Measurements from ENCODE around the gene RMRP.

RMRP gene

DNA sequence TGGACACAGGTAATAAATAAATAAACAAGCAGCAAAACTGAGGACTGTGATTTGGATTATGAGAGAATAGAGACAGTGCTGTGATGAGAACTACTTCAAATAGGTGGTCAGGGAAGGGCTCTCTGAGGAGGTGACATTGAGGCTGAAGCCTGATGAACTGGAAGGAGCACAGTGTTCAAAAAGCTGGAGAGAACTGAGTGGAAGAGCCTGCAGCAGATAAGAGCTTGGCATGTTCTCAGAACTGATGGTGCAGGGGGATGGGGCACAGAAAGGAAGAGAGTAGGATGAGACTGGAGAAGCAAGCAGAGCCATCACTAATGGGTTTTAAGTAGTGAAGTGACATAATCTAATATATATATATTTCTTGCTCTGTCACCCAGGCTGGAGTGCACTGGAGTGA is 43.1 kb upstream of the RMRP start:
- no peak for DNase-seq (ENCODE audit: low spot score)
- Histone ChIP-seq H3K4me3 (no peak overlapping the region), H3K27ac (peak overlapping the region; percentile 3 to 96)
- TF ChIP-seq, protein P1, sequence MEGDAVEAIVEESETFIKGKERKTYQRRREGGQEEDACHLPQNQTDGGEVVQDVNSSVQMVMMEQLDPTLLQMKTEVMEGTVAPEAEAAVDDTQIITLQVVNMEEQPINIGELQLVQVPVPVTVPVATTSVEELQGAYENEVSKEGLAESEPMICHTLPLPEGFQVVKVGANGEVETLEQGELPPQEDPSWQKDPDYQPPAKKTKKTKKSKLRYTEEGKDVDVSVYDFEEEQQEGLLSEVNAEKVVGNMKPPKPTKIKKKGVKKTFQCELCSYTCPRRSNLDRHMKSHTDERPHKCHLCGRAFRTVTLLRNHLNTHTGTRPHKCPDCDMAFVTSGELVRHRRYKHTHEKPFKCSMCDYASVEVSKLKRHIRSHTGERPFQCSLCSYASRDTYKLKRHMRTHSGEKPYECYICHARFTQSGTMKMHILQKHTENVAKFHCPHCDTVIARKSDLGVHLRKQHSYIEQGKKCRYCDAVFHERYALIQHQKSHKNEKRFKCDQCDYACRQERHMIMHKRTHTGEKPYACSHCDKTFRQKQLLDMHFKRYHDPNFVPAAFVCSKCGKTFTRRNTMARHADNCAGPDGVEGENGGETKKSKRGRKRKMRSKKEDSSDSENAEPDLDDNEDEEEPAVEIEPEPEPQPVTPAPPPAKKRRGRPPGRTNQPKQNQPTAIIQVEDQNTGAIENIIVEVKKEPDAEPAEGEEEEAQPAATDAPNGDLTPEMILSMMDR (IDR thresholded peaks at IDR 0.05) = no peak

DNA sequence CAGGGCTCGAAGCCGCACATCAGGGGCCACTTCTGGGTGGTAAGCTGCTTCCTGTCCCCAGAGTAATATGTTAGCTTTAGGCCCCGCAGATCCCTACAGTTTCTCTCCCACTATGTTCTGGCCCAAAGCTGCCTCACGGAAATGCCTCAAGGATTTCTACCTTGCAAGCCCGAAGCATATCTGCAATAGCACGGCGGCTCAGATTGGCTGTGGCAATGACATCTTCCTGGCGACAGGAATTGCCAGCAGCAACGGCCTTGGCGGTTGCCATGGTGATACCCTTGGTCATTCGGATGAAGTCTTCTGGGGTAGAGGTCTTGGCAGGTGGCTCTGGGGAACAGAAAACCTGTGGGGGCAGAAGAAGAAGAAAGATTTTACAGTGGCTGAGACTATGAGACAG is 42.2 kb upstream of the RMRP start:
- TF ChIP-seq, protein P1 (IDR thresholded peaks at IDR 0.05) = no peak
- DNase-seq (ENCODE audit: low spot score) = no peak
- H3K27ac ChIP-seq = peak overlapping the region; percentile 96
- no peak overlapping the region for H3K4me3 ChIP-seq

DNA sequence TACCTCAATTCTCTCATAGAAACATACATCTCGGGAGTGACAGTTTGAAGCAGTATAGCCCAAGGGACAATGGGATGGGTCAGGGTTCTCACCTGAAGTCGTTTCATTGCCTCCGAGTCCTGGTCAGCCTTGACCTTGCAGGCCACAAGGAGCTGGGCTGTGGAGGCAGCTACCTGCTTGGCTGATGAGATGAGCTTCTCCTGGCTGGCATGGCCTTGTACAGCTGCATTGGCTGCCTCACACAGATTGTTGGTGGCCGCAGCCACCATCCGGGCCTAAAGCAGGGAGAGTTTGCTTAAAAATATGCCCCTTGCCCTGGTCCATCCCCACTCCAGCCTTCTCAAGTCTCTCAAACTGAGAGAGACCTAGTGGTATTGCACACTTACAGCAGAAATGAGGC is 40.4 kb upstream of the RMRP start:
- no peak overlapping the region for H3K4me3 ChIP-seq
- TF ChIP-seq, protein P1 (IDR thresholded peaks at IDR 0.05) = no peak
- peak overlapping the region; percentile 96 for H3K27ac ChIP-seq
- no peak for DNase-seq (ENCODE audit: low spot score)

DNA sequence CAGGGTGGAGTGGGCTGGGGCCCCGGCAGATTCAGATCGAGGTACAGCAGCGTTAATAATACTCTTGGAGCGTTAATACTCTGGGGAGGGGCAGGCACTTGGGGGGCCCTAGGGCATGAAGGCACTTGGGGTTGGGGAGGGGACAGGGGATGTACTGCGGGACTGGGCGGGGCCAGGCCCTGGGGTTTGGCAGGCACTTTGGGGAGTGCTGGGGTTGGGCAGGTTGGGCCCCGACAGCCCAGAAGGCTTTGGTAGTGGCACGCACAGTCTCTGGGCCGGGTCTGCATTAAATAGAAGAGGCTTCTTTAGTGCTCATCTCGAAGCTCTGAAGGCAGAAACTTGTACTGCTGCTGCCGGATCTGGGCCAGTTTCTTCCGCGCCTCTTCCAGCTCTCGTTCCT is 39.7 kb upstream of the RMRP start:
- Histone ChIP-seq H3K27ac (peak overlapping the region; percentile 96), H3K4me3 (no peak overlapping the region)
- DNase-seq (ENCODE audit: low spot score) = no peak
- TF ChIP-seq, protein P1 (IDR thresholded peaks at IDR 0.05) = no peak

DNA sequence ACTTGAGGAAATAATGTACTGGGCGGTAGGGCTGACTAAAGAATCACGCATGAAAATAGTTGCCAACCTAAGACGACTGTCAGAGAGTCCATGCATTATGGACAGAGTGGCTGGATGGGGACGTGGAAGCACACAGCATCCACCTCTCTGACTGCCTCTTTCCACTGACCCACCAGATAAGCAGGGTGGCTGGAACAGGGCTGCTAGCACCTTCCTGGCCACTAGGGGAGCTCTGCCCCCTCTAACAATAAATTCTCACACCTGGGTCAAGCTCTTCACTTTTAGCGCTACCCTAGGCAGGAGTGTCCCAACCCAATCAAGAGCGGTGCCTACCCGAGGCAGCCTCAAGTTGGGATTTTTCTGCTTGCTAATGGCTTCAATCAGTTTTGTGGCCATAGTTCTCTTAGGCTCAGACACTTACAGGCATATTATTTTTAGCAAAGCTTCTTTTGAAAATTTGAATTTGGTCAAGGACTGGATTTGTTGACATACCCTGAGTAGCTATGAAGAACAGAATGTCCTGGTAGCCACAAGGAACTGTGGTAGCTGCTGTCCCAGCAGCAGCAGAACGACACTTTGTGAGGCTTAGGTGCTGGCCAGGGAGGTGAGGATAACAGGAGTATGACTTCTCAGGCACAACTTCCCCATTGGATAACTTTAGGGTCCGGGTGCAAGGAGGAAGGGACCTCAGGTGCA is 38.8 kb upstream of the RMRP start:
- H3K27ac ChIP-seq = peak overlapping the region; percentile 96
- TF ChIP-seq, protein P1 (IDR thresholded peaks at IDR 0.05) = peak; percentile 82
- no peak for DNase-seq (ENCODE audit: low spot score)

DNA sequence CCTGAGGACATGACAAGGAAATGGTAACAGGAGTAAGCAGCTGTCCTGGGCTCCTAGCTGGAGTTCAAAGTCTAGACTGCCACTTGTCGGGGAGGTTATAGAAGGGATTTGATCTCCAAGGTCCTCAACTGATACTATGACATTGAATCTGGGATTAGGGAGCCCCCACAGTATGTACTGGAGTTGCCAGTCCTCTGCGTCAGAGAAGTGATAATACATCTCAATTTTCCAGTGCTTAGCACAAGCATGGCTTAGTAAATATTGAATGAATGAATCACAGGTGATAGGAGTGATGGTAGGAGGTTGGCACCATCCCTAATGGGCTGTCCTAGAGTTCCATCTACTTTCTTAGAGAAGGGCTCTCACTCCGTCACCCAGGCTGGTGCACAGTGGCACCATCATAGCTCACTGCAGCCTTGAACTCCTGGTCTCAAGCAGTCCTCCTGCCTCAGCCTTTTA is 38.2 kb upstream of the RMRP start:
- Histone ChIP-seq H3K27ac (peak overlapping the region; percentile 96), H3K4me3 (peak overlapping the region; percentile 6)
- TF ChIP-seq, protein P1 (IDR thresholded peaks at IDR 0.05) = no peak
- no peak for DNase-seq (ENCODE audit: low spot score)

More for the DNA sequence above, 38.8 kb upstream of the RMRP start:
- H3K4me3 ChIP-seq = peak overlapping the region; percentile 6

DNA sequence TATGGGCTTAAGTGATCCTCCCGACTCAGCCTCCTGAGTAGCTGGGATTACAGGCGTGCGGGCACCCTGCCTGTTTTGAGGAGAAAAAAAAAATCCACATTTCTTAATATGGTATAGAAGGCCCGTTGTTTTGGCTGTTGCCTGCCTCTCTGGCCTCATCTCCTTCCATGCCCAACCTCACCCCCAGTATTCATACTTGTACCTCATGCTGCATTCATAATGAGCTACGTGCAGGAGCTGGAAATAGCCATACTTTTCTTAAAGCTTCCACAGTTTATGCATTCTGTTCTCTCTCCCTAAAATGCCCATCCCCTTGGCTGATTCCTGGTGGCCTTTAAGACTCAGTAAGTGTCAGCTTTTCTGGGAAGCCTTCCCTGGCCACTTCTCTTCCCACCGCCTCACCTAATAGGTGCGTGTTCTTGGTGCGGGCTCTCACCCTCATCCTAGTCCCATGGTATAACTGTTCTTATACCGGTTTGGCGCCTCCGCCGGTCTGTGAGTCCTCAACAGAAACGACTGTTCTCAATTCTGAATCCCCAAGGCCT is 34.0 kb upstream of the RMRP start:
- TF ChIP-seq, protein P1 (IDR thresholded peaks at IDR 0.05) = no peak
- no peak for DNase-seq (ENCODE audit: low spot score)
- Histone ChIP-seq H3K4me3 (peak overlapping the region; percentile 82), H3K27ac (peak overlapping the region; percentile 96)

All from coronary artery (tissue), 2 donors.